Peyer's patch (tissue), 4 donors: ENCODE measurements around the gene THRAP3.
A peak's percentile ranks its signal among the peaks of the same experiment; 100 is the strongest.

Source experiments
- POLR2A ChIP-seq, 2 donors: fragments of 450-650 bp; IDR thresholded peaks; one replicate each; pipeline ENCODE4 v1.5.1; 2017; ENCODE audit warnings: antibody characterized with exemption in 2 of 2, mild to moderate bottlenecking in 2 of 2, moderate library complexity in 2 of 2
- TF ChIP-seq, protein P1 (sequence below), 6 experiments: fragments of 450-650 bp in 4 of 6; fragments of 200-600 bp in 2 of 6; sonication (generic) in 1 of 6; IDR thresholded peaks; one replicate each; pipeline ENCODE4 v1.5.1; 2017 to 2019; ENCODE audit warnings: antibody characterized with exemption in 6 of 6, mild to moderate bottlenecking in 3 of 6, moderate library complexity in 1 of 6

DNA sequence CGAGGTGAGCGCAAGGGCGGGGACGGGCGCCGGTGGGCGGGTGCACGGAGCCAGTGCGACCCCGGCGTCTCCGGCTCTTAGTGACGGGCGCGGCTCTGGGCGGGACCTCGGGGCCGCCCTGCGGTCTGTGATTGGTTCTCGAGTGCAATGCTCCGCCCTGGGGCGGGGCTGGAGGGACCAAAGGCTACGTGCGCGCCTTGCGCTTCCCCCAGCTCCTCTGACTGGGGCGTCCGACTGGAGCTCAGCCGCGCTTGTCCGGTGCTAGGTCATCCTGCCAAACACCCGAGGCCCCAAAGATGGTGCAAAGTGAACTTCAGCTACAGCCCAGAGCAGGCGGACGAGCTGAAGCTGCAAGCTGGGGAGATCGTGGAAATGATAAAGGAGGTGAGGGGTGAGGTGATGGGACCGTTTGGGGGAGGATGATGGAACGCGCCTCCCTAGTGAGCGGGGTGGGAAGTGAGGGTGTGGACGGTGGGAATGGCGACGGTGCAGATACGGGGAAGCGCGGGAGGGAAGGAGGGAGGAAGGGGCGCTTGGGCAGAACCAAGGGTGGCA lies 82.7 kb downstream of the THRAP3 start:
- TF ChIP-seq, protein P1, sequence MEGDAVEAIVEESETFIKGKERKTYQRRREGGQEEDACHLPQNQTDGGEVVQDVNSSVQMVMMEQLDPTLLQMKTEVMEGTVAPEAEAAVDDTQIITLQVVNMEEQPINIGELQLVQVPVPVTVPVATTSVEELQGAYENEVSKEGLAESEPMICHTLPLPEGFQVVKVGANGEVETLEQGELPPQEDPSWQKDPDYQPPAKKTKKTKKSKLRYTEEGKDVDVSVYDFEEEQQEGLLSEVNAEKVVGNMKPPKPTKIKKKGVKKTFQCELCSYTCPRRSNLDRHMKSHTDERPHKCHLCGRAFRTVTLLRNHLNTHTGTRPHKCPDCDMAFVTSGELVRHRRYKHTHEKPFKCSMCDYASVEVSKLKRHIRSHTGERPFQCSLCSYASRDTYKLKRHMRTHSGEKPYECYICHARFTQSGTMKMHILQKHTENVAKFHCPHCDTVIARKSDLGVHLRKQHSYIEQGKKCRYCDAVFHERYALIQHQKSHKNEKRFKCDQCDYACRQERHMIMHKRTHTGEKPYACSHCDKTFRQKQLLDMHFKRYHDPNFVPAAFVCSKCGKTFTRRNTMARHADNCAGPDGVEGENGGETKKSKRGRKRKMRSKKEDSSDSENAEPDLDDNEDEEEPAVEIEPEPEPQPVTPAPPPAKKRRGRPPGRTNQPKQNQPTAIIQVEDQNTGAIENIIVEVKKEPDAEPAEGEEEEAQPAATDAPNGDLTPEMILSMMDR (IDR thresholded peaks at IDR 0.05): no peak
- peak; percentile 69 to 78 for TF ChIP-seq POLR2A (IDR thresholded peaks at IDR 0.05)
